ENCODE results near the gene CISD3. TPM values are rescaled to one million over a fixed set of nuclear protein-coding genes. Genes with fewer than 3 reads are reported as not detected.
A peak's percentile ranks its signal among the peaks of the same experiment; 100 is the strongest.

Gene CISD3
- total and polyA plus RNA-seq, 2 donors (not counting 1 experiment from before 2014, with no cell fraction given) = 5.0 to 11.3 TPM

DNA sequence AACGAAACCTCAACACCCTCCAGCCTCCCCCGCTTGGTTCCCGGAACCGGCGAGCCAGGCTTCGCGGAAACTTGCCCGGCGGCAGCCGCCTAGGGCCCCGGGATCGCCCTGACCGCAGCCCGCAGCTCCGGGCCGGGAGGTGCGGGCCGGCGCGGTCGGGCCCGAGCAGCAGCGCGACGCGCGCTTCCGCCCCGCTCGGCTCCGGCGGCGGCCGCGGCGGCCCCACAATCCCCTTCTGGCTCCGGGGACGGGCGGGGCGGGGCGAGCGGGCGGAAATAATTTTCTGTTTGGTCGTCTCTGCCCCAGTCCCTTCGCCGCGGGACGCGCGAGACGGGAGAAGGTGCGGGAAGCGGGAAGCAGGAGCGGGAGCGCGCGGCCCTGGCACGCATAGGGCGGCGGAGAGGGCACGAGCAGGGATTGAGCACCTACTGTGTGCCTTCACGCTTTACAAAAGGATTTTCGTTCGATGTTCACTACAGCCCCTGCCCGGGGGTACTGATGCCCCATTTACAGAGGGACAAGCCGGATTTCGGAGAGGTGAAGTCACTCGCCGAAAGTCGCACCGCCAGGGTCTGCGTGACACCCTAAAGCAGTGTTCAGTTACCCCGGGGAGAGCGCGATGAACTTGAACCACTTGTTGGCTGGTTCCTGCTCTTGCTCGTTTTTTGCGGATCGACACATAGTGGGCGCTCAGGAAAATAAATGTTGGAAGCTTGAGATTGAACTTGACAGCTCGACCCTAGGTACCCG is 27.8 kb upstream of the CISD3 start:
- Histone ChIP-seq H3K4me1 (ENCODE audit: control insufficient read depth in 2 of 2, insufficient read depth in 2 of 2, low read length in 2 of 2) (peaks cover 17 to 51% of the 10 kb centered on the region in 2 donors), H3K4me2 (replicated peaks; ENCODE audit: low read depth, low read length, poor library complexity, severe bottlenecking) (peak overlapping the region; percentile 98), H2AFZ (ENCODE audit: insufficient read depth, low read depth, low read length, poor library complexity, severe bottlenecking) (peak overlapping the region; percentile 91), H3K9ac (ENCODE audit: low read length) (peak overlapping the region; percentile 94), H3K27ac (ENCODE audit: low read length in 2 of 2) (peak overlapping the region; percentile 91 to 97), H3K4me3 (ENCODE audit: control extremely low read depth in 1 of 5, extremely low read depth in 1 of 5, insufficient read depth in 1 of 5, low read depth in 2 of 5, low read length in 4 of 5) (peak overlapping the region; percentile 76 to 95 (median 93)), H3K27me3 (replicated peaks in 1 of 4; ENCODE audit: control extremely low read depth in 1 of 4, control insufficient read depth in 3 of 4, insufficient read depth in 4 of 4, low read length in 3 of 4) (no peaks in the 10 kb centered on the region), H3K9me3 (ENCODE audit: control extremely low read depth in 1 of 3, control insufficient read depth in 2 of 3, insufficient read depth in 1 of 3, low read length in 2 of 3) (no peaks in the 10 kb centered on the region), H3K36me3 (replicated peaks in 1 of 2; ENCODE audit: control extremely low read depth in 1 of 2, control insufficient read depth in 1 of 2, extremely low read depth in 1 of 2, insufficient read depth in 2 of 2, low read length in 1 of 2) (peaks cover 0 to under 1% of the 10 kb centered on the region in 2 experiments), H3K79me2 (ENCODE audit: control insufficient read depth, insufficient read depth, low read length) (peaks cover 19% of the 10 kb centered on the region), H4K20me1 (ENCODE audit: control insufficient read depth, insufficient read depth, low read length, poor library complexity, severe bottlenecking) (peaks cover 16% of the 10 kb centered on the region)
- ATAC-seq (ENCODE audit: low read depth) (peak; percentile 42), DNase-seq (peak; percentile 92)
- ChIA-PET POLR2A (interaction anchor here (0.8 to 1.5 kb wide), 2 partner anchors 26 to 50 kb away, joined by 3 to 9 read pairs; partner anchors contain the start of gene PSMB3), CTCF (interaction anchor here (1.3 to 3.0 kb wide), 2 partner anchors 26 to 32 kb away, joined by 4 to 13 read pairs; no protein-coding TSS in a partner anchor)
- Mint-ChIP-seq H3K9me3 (ENCODE audit: insufficient read depth) (no peaks in the 10 kb centered on the region), H3K4me3 (peak overlapping the region; percentile 99), H3K4me1 (peaks cover 50% of the 10 kb centered on the region), H3K27ac (peak overlapping the region; percentile 99), H3K27me3 (no peaks in the 10 kb centered on the region)
- intact Hi-C loops (cut with micrococcal nuclease) = loop anchor here (2.0 kb wide), 1 partner anchor 98 kb away; no protein-coding TSS in a partner anchor
- WGBS (ENCODE audit: insufficient coverage) = under 1% methylated on average over 81 of the region's 81 CpGs
- TF ChIP-seq, protein P1, sequence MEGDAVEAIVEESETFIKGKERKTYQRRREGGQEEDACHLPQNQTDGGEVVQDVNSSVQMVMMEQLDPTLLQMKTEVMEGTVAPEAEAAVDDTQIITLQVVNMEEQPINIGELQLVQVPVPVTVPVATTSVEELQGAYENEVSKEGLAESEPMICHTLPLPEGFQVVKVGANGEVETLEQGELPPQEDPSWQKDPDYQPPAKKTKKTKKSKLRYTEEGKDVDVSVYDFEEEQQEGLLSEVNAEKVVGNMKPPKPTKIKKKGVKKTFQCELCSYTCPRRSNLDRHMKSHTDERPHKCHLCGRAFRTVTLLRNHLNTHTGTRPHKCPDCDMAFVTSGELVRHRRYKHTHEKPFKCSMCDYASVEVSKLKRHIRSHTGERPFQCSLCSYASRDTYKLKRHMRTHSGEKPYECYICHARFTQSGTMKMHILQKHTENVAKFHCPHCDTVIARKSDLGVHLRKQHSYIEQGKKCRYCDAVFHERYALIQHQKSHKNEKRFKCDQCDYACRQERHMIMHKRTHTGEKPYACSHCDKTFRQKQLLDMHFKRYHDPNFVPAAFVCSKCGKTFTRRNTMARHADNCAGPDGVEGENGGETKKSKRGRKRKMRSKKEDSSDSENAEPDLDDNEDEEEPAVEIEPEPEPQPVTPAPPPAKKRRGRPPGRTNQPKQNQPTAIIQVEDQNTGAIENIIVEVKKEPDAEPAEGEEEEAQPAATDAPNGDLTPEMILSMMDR (IDR thresholded peaks at IDR 0.05) = no peak
- TF ChIP-seq EZH2 (IDR thresholded peaks at IDR 0.05; ENCODE audit: borderline replicate concordance, insufficient read depth, low read depth, low read length, poor library complexity, severe bottlenecking) = no peak
